ENCODE results near the gene BANK1.
"Not testable (repeated sequence)": the region's sequence is repeated elsewhere in the genome, so short reads cannot be mapped to it uniquely, and the experiment has no call there.

BANK1 gene

GRCh38 chr4:101886826-101887225 lies 96.3 kb downstream of the BANK1 start:
- H3K9ac ChIP-seq, result no peak overlapping the region
- H3K4me2 ChIP-seq, result no peak overlapping the region
- no peaks in the 10 kb centered on the region for H3K4me1 ChIP-seq (ENCODE audit: low read depth, poor library complexity, severe bottlenecking)
- no peaks in the 10 kb centered on the region for H4K20me1 ChIP-seq (ENCODE audit: insufficient read depth)
- H3K36me3 ChIP-seq (ENCODE audit: insufficient read depth), result no peaks in the 10 kb centered on the region
- no peak overlapping the region for H3K4me3 ChIP-seq (IDR thresholded peaks at IDR 0.05; ENCODE audit: insufficient read depth, low read depth, low read length)
- no peak overlapping the region for H3K27ac ChIP-seq
- no peak for TF ChIP-seq CTCF (conservative IDR thresholded peaks at IDR 0.05; ENCODE audit: low read depth, low read length)
- no peak overlapping the region for H2AFZ ChIP-seq (ENCODE audit: low read depth)
- H3K27me3 ChIP-seq (ENCODE audit: insufficient read depth, low read depth), result no peaks in the 10 kb centered on the region
- H3K79me2 ChIP-seq (ENCODE audit: insufficient read depth, low read depth), result no peaks in the 10 kb centered on the region

GRCh38 chr4:101888472-101888871 lies 97.9 kb downstream of the BANK1 start:
- H3K27me3 ChIP-seq (ENCODE audit: insufficient read depth, low read depth), result no peaks in the 10 kb centered on the region
- H3K79me2 ChIP-seq (ENCODE audit: insufficient read depth, low read depth), result no peaks in the 10 kb centered on the region
- H3K36me3 ChIP-seq (ENCODE audit: insufficient read depth), result no peaks in the 10 kb centered on the region
- H3K9ac ChIP-seq, result no peak overlapping the region
- H4K20me1 ChIP-seq (ENCODE audit: insufficient read depth), result no peaks in the 10 kb centered on the region
- no peak overlapping the region for H3K27ac ChIP-seq
- no peak overlapping the region for H3K4me2 ChIP-seq
- no peak for TF ChIP-seq CTCF (conservative IDR thresholded peaks at IDR 0.05; ENCODE audit: low read depth, low read length)
- no peaks in the 10 kb centered on the region for H3K4me1 ChIP-seq (ENCODE audit: low read depth, poor library complexity, severe bottlenecking)
- no peak overlapping the region for H3K4me3 ChIP-seq (IDR thresholded peaks at IDR 0.05; ENCODE audit: insufficient read depth, low read depth, low read length)
- H2AFZ ChIP-seq (ENCODE audit: low read depth), result no peak overlapping the region

DNA sequence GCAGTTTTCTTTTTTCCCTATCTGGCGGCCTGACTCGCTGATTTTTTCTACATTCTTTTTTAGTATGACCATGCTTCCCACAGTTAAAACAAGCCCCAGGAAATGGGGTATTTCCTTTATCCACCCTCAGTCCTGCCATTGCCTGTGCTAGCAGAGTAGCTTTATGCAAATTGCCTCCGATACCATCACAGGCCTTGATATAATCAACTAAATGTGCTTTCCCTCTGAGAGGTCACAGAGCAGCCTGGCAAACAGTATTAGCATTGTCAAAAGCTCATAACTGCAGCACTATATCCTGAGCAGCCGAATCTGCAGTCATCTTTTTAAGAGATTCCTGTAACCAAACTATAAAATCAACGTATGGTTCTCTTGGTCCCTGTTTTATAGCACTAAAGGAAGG lies 115.0 kb downstream of the BANK1 start:
- H3K4me3 ChIP-seq (IDR thresholded peaks at IDR 0.05; ENCODE audit: insufficient read depth, low read depth, low read length); H3K79me2 ChIP-seq (ENCODE audit: insufficient read depth, low read depth); H3K27ac ChIP-seq; H3K4me2 ChIP-seq; H2AFZ ChIP-seq (ENCODE audit: low read depth); H3K36me3 ChIP-seq (ENCODE audit: insufficient read depth); H4K20me1 ChIP-seq (ENCODE audit: insufficient read depth); H3K9ac ChIP-seq; H3K27me3 ChIP-seq (ENCODE audit: insufficient read depth, low read depth); H3K4me1 ChIP-seq (ENCODE audit: low read depth, poor library complexity, severe bottlenecking): not testable (repeated sequence)

- Histone ChIP-seq H3K27me3 (ENCODE audit: insufficient read depth, low read depth) (no peaks in the 10 kb centered on the region), H2AFZ (ENCODE audit: low read depth) (no peak overlapping the region), H3K79me2 (ENCODE audit: insufficient read depth, low read depth) (no peaks in the 10 kb centered on the region), H4K20me1 (ENCODE audit: insufficient read depth) (no peaks in the 10 kb centered on the region), H3K4me1 (ENCODE audit: low read depth, poor library complexity, severe bottlenecking) (no peaks in the 10 kb centered on the region), H3K27ac (no peak overlapping the region), H3K9ac (no peak overlapping the region), H3K4me2 (no peak overlapping the region), H3K4me3 (IDR thresholded peaks at IDR 0.05; ENCODE audit: insufficient read depth, low read depth, low read length) (no peak overlapping the region), H3K36me3 (ENCODE audit: insufficient read depth) (no peaks in the 10 kb centered on the region)
- no peak for TF ChIP-seq CTCF (conservative IDR thresholded peaks at IDR 0.05; ENCODE audit: low read depth, low read length)
Observed at GRCh38 chr4:101910786-101911373, 120.3 kb downstream of the BANK1 start.

DNA sequence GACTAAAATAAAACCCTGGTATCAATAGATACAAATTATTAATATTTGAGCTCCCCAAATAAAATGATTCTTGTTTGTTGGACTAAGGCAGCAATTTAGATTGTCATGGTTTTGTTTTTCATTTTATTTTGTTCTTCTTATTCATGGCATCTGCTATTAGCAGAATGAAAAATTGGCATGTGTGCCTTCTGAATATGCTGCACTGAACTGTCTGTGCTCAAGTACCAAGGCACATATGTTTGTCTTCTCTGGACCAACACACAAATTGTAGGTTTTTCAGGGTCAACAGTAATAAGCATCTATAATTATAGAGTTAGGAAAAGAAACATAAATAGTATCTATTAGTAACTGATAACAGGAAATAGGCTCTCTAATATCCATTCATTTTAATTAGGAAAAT lies 121.1 kb downstream of the BANK1 start:
- Histone ChIP-seq H4K20me1 (ENCODE audit: insufficient read depth) (no peaks in the 10 kb centered on the region), H3K27me3 (ENCODE audit: insufficient read depth, low read depth) (no peaks in the 10 kb centered on the region), H3K4me2 (no peak overlapping the region), H3K4me1 (ENCODE audit: low read depth, poor library complexity, severe bottlenecking) (no peaks in the 10 kb centered on the region), H3K4me3 (IDR thresholded peaks at IDR 0.05; ENCODE audit: insufficient read depth, low read depth, low read length) (no peak overlapping the region), H3K9ac (no peak overlapping the region), H2AFZ (ENCODE audit: low read depth) (no peak overlapping the region), H3K36me3 (ENCODE audit: insufficient read depth) (no peaks in the 10 kb centered on the region), H3K27ac (no peak overlapping the region), H3K79me2 (ENCODE audit: insufficient read depth, low read depth) (no peaks in the 10 kb centered on the region)
- TF ChIP-seq CTCF (conservative IDR thresholded peaks at IDR 0.05; ENCODE audit: low read depth, low read length), result no peak
